ENCODE data around the gene TBL1XR1. TPM values are rescaled to one million over a fixed set of nuclear protein-coding genes. Genes with fewer than 3 reads are reported as not detected.

The TBL1XR1 gene
- total and polyA plus RNA-seq, 2 of the 8 experiments (the other 6 are each of a cell fraction or from before 2014, with no cell fraction given): 28.1 to 147 TPM

DNA sequence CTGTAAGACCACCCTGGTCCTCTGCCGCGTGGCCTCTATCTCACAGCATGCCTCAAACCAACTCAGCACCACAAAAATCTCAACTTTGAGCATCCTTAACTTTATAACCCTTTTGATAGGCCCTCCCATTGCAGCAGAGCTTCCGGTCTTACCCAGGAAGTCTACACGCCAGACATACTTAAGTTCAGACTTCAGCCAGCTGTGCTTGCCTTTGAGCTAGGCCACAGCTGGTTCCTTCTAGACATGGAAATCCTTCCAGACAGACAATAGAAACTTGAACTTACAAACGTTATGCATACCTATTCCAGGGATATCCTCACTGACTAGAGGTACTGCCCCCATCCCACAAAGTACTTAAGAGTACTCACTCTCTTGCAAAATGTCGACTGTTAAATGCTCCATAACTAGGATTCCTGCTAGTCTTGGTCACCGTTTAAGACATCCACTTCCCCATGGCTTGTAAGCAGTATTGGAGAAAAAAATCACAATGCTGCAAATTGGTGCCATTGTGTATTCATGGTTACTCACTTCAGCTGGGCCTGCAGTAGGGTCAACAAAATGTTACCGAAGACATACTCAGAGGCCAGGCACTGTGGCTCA lies 183.5 kb downstream of the TBL1XR1 start (continued):
- TF ChIP-seq, protein P1, sequence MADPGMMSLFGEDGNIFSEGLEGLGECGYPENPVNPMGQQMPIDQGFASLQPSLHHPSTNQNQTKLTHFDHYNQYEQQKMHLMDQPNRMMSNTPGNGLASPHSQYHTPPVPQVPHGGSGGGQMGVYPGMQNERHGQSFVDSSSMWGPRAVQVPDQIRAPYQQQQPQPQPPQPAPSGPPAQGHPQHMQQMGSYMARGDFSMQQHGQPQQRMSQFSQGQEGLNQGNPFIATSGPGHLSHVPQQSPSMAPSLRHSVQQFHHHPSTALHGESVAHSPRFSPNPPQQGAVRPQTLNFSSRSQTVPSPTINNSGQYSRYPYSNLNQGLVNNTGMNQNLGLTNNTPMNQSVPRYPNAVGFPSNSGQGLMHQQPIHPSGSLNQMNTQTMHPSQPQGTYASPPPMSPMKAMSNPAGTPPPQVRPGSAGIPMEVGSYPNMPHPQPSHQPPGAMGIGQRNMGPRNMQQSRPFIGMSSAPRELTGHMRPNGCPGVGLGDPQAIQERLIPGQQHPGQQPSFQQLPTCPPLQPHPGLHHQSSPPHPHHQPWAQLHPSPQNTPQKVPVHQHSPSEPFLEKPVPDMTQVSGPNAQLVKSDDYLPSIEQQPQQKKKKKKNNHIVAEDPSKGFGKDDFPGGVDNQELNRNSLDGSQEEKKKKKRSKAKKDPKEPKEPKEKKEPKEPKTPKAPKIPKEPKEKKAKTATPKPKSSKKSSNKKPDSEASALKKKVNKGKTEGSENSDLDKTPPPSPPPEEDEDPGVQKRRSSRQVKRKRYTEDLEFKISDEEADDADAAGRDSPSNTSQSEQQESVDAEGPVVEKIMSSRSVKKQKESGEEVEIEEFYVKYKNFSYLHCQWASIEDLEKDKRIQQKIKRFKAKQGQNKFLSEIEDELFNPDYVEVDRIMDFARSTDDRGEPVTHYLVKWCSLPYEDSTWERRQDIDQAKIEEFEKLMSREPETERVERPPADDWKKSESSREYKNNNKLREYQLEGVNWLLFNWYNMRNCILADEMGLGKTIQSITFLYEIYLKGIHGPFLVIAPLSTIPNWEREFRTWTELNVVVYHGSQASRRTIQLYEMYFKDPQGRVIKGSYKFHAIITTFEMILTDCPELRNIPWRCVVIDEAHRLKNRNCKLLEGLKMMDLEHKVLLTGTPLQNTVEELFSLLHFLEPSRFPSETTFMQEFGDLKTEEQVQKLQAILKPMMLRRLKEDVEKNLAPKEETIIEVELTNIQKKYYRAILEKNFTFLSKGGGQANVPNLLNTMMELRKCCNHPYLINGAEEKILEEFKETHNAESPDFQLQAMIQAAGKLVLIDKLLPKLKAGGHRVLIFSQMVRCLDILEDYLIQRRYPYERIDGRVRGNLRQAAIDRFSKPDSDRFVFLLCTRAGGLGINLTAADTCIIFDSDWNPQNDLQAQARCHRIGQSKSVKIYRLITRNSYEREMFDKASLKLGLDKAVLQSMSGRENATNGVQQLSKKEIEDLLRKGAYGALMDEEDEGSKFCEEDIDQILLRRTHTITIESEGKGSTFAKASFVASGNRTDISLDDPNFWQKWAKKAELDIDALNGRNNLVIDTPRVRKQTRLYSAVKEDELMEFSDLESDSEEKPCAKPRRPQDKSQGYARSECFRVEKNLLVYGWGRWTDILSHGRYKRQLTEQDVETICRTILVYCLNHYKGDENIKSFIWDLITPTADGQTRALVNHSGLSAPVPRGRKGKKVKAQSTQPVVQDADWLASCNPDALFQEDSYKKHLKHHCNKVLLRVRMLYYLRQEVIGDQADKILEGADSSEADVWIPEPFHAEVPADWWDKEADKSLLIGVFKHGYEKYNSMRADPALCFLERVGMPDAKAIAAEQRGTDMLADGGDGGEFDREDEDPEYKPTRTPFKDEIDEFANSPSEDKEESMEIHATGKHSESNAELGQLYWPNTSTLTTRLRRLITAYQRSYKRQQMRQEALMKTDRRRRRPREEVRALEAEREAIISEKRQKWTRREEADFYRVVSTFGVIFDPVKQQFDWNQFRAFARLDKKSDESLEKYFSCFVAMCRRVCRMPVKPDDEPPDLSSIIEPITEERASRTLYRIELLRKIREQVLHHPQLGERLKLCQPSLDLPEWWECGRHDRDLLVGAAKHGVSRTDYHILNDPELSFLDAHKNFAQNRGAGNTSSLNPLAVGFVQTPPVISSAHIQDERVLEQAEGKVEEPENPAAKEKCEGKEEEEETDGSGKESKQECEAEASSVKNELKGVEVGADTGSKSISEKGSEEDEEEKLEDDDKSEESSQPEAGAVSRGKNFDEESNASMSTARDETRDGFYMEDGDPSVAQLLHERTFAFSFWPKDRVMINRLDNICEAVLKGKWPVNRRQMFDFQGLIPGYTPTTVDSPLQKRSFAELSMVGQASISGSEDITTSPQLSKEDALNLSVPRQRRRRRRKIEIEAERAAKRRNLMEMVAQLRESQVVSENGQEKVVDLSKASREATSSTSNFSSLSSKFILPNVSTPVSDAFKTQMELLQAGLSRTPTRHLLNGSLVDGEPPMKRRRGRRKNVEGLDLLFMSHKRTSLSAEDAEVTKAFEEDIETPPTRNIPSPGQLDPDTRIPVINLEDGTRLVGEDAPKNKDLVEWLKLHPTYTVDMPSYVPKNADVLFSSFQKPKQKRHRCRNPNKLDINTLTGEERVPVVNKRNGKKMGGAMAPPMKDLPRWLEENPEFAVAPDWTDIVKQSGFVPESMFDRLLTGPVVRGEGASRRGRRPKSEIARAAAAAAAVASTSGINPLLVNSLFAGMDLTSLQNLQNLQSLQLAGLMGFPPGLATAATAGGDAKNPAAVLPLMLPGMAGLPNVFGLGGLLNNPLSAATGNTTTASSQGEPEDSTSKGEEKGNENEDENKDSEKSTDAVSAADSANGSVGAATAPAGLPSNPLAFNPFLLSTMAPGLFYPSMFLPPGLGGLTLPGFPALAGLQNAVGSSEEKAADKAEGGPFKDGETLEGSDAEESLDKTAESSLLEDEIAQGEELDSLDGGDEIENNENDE (IDR thresholded peaks at IDR 0.05; ENCODE audit: insufficient replicate concordance, low read length): no peak
- TF ChIP-seq TAF7 (optimal IDR thresholded peaks at IDR 0.05; ENCODE audit: borderline replicate concordance, low read depth, low read length) (no peak), RXRA (IDR thresholded peaks at IDR 0.05; ENCODE audit: insufficient read depth, low read depth, low read length) (no peak), CHD2 (IDR thresholded peaks at IDR 0.05; ENCODE audit: low read length) (no peak)
- TF ChIP-seq, protein P2, sequence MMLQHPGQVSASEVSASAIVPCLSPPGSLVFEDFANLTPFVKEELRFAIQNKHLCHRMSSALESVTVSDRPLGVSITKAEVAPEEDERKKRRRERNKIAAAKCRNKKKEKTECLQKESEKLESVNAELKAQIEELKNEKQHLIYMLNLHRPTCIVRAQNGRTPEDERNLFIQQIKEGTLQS (IDR thresholded peaks at IDR 0.05; ENCODE audit: insufficient read depth, low read depth, low read length): no peak

Data from H1 (cell line).